Adipose tissue (tissue), 3 donors: Measurements from ENCODE around the gene OR6V1. TPM values are rescaled to one million over a fixed set of nuclear protein-coding genes. Genes with fewer than 3 reads are reported as not detected.
"Not testable (repeated sequence)": the region's sequence is repeated elsewhere in the genome, so short reads cannot be mapped to it uniquely, and the experiment has no call there.

Source experiments
- H3K27ac ChIP-seq: one replicate; pipeline ENCODE4 v1.5.1; 2013; ENCODE audit warnings: low read depth, low read length
- WGBS, 3 donors: extraction: QIAGEN DNeasy Blood & Tissue Kit; methylation state at CpG; one replicate each; pipeline ENCODE4 v1.1.7; 2013; 5-methylcytosine and 5-hydroxymethylcytosine counted together
- polyA plus RNA-seq, 3 donors: library from polyadenylated mRNA; stranded (reverse); fragments of 200-250 nt; gene quantifications; one replicate each; pipeline ENCODE4 v1.2.3, GENCODE V29; 2013
- donor health status: healthy with polysubstance abuse.
- donor health status: Bipolar disorder and iron deficiency.
- donor health status: healthy.

OR6V1 gene
- polyA plus RNA-seq, 3 donors: not detected

DNA sequence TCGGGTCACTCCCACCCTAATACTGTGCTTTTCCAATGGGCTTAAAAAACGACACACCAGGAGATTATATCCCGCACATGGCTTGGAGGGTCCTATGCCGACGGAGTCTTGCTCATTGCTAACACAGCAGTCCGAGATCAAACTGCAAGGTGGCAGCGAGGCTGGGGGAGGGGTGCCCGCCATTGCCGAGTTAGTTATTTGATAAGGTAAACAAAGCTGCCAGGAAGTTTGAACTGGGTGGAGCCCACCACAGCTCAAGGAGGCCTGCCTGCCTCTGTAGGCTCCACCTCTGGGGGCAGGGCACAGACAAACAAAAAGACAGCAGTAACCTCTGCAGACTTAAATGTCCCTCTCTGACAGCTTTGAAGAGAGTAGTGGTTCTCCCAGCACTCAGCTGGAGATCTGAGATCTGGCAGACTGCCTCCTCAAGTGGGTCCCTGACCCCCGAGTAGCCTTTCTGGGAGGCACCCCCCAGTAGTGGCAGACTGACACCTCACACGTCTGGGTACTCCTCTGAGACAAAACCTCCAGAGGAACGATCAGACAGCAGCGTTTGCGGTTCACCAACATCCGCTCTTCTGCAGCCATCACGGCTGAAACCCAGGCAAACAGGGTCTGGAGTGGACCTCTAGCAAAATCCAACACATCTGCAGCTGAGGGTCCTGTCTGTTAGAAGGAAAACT, 36.5 kb downstream of the OR6V1 start:
- WGBS, 3 donors: 84 to 91% (median 85%) methylated on average over 16 of the region's 16 CpGs
- not testable (repeated sequence) for H3K27ac ChIP-seq

DNA sequence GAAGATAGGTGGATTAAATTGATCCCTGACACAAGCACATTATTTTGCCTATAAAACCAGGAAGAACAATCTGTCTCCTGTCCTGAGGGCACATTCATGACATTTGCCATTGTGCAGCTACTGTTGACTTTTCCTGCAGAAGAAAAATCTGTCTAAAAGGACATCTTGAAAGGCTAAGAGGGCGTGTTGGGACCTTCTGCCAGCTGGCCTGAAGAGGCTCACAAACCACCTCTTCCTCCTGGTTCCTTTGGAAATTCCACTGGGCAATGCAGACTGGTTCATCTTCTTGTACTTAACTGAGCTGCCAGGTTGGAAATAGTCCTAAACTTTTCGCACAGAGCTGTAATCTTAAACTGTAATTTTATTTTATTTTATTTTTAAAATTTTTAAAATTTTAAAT, 44.0 kb downstream of the OR6V1 start:
- H3K27ac ChIP-seq: no peak overlapping the region
- WGBS, 3 donors: 74 to 82% (median 79%) methylated on average over 2 of the region's 2 CpGs

DNA sequence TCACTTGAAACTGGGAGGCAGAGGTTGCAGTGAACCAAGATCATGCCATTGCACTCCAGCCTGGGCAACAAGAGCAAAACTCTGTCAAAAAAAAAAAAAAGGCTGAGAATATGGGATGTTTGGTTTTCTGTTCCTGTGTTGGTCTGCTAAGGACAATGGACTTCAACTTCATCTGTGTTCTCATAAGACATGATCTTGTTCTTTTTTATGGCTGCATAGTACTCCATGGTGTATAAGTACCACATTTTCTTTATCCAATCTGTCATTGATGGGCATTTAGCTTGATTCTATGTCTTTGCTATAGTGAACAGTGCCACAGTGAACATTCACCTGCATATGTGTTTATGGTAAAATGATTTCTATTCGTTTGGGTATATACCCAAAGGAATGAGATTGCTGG, 47.4 kb downstream of the OR6V1 start:
- H3K27ac ChIP-seq: not testable (repeated sequence)
- WGBS, 3 donors: 83 to 87% (median 86%) methylated on average over 1 of the region's 1 CpG

Other genes starting within 250 kb of the OR6V1 start
- 10 to 100 TPM; 12.8 to 33.7 (median 21.4) TPM for gene EPHB6, start 197.3 kb upstream of the OR6V1 start, polyA plus RNA-seq
- gene TRPV6, start 166.6 kb upstream of the OR6V1 start, polyA plus RNA-seq: 10 to 100 TPM in 1 of 3 donors, under 1 TPM in 1, not detected in 1; 0.42 to 37.0 TPM
- under 1 TPM in 1 of 3 donors, not detected in 2; 0.05 TPM for gene TRPV5, start 118.6 kb upstream of the OR6V1 start, polyA plus RNA-seq
- not detected for gene LLCFC1, start 112.9 kb upstream of the OR6V1 start, polyA plus RNA-seq
- under 1 TPM in 2 of 3 donors, not detected in 1; 0.04 to 0.09 TPM for gene KEL, start 90.0 kb upstream of the OR6V1 start, polyA plus RNA-seq
- not detected for gene OR9A2, start 25.2 kb upstream of the OR6V1 start, polyA plus RNA-seq
- gene PIP, start 79.7 kb downstream of the OR6V1 start, polyA plus RNA-seq: not detected
- not detected for gene TAS2R39, start 131.1 kb downstream of the OR6V1 start, polyA plus RNA-seq
- gene TAS2R40, start 169.7 kb downstream of the OR6V1 start, polyA plus RNA-seq: not detected
- 100 to 1,000 TPM in 2 of 3 donors, 10 to 100 TPM in 1; 89.9 to 213 (median 147) TPM for gene GSTK1, start 211.1 kb downstream of the OR6V1 start, polyA plus RNA-seq
- 1 to 10 TPM in 2 of 3 donors, under 1 TPM in 1; 0.56 to 9.8 (median 1.7) TPM for gene TMEM139, start 232.6 kb downstream of the OR6V1 start, polyA plus RNA-seq
- gene CASP2, start 236.0 kb downstream of the OR6V1 start, polyA plus RNA-seq: 1 to 10 TPM; 4.2 to 6.1 (median 5.4) TPM